GM12865 (cell line): ENCODE measurements around the gene CTSD.

Experiments
- DNase-seq: peaks from one replicate; pipeline ENCODE4 v3.0.0; 2010; ENCODE audit warnings: low read depth
- H3K4me3 ChIP-seq: 2 replicates; pipeline ENCODE4 v1.5.1; 2011; ENCODE audit warnings: mild to moderate bottlenecking, low read depth, low read length, control low read depth
- CTCF ChIP-seq: IDR thresholded peaks from 2 replicates; pipeline ENCODE4 v1.5.1; 2011; ENCODE audit warnings: low read length, control low read depth, low read depth, inconsistent platforms; ENCODE audit not compliant: insufficient read depth; ENCODE audit errors: missing control alignments

CTSD gene

GRCh38 chr11:1714908-1715885, 48.5 kb downstream of the CTSD start:
- no peak for DNase-seq
- TF ChIP-seq CTCF = no peak
- H3K4me3 ChIP-seq = no peak overlapping the region

GRCh38 chr11:1708716-1709115, 55.0 kb downstream of the CTSD start:
- H3K4me3 ChIP-seq = no peak overlapping the region
- no peak for DNase-seq
- no peak for TF ChIP-seq CTCF

GRCh38 chr11:1707751-1708150, 56.0 kb downstream of the CTSD start:
- no peak for TF ChIP-seq CTCF
- H3K4me3 ChIP-seq = no peak overlapping the region
- DNase-seq = no peak

GRCh38 chr11:1706634-1707400, 56.9 kb downstream of the CTSD start:
- TF ChIP-seq CTCF = no peak
- peak; percentile 20 for DNase-seq

GRCh38 chr11:1705126-1706052, 58.3 kb downstream of the CTSD start:
- no peak for TF ChIP-seq CTCF
- H3K4me3 ChIP-seq = no peak overlapping the region
- peak; percentile 37 for DNase-seq

More at GRCh38 chr11:1706634-1707400, 56.9 kb downstream of the CTSD start:
- no peak overlapping the region for H3K4me3 ChIP-seq

- H3K4me3 ChIP-seq = no peak overlapping the region
Observed at GRCh38 chr11:1703146-1703545, 60.6 kb downstream of the CTSD start.

More at GRCh38 chr11:1703146-1703545, 60.6 kb downstream of the CTSD start:
- DNase-seq = no peak
- TF ChIP-seq CTCF = no peak
